Fibroblast of upper back skin (primary cell): Measurements from ENCODE around the gene ADARB2.
"Not testable (repeated sequence)": the region's sequence is repeated elsewhere in the genome, so short reads cannot be mapped to it uniquely, and the experiment has no call there.

Experiments
- DNase-seq: peaks from one replicate; pipeline ENCODE4 v3.0.0-alpha.2; 2013

The ADARB2 gene

GRCh38 chr10:1538531-1539061, 198.7 kb downstream of the ADARB2 start:
- no peak for DNase-seq

DNA sequence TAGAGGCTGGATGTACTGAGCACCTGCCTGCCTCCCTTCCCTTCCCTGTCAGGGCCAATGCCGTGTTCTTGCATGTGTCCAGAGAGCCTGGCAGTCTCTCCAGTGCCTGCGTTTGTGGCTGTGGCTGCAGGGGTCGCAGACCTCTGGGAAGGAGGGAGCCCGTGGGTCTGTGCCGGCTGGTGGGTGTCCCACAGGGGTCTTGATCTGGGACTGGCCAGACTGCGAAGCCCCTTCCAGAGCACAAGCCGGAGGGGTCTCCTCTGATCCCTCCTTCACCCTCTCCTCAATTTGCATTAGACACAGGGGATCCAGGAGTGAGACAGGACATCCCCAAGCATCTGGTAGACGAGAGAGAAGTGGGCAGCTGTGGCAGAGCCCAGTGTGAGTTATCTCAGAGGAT, 199.2 kb downstream of the ADARB2 start:
- no peak for DNase-seq

DNA sequence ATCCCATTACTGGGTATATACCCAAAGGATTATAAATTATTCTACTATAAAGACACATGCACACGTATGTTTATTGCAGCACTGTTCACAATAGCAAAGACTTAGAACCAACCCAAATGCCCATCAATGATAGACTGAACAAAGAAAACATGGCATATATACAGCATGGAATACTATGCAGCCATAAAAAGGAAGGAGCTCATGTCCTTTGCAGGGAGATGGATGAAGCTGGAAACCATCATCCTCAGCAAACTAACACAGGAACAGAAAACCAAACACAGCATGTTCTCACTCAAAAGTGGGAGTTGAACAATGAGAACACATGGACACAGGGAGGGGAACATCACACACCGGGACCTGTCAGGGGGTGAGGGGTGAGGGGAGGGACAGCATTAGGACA, 199.9 kb downstream of the ADARB2 start:
- DNase-seq = not testable (repeated sequence)

- DNase-seq = no peak
These were observed 201.0 kb downstream of the ADARB2 start for GRCh38 chr10:1536341-1536740.

GRCh38 chr10:1535301-1535965, 201.9 kb downstream of the ADARB2 start:
- DNase-seq = no peak

DNA sequence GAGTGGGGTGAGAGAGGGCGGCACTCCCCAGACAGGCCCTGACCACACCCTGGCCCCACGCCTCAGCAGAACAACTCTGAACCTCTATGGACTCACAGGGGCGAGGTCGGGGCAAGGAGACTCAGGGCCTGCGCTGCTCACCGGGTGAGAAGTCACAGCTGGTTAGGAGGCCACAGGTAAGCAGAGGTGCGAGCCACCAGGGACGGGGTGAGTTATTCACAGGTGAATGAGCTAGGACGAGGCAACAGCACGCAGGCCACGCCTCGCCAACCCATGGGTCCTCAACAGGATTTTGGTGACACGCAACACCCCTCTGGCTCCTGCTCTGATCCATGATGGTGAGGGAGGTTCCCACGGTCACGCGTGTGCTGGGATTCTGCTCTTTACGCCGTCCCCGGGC, 202.5 kb downstream of the ADARB2 start:
- no peak for DNase-seq

DNA sequence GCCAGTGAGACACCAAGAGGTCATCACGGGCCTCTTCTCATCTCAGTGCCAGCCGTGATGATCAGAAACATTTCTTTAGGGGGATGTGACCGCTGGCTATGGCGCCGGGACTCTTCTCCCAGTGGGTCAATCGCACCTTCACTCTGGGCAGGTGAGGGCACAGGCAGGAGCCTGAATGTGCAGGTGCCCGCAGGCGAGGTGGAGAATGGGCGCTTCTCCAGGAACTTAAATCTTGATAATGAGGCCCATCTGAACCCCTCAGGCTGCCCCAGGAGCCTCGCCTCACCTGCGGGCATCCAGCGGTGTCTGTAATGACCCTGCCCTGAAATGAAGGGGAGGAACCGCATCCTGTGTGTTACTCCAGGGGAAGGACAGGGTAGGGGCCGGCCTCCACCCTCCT, 204.7 kb downstream of the ADARB2 start:
- DNase-seq = no peak

DNA sequence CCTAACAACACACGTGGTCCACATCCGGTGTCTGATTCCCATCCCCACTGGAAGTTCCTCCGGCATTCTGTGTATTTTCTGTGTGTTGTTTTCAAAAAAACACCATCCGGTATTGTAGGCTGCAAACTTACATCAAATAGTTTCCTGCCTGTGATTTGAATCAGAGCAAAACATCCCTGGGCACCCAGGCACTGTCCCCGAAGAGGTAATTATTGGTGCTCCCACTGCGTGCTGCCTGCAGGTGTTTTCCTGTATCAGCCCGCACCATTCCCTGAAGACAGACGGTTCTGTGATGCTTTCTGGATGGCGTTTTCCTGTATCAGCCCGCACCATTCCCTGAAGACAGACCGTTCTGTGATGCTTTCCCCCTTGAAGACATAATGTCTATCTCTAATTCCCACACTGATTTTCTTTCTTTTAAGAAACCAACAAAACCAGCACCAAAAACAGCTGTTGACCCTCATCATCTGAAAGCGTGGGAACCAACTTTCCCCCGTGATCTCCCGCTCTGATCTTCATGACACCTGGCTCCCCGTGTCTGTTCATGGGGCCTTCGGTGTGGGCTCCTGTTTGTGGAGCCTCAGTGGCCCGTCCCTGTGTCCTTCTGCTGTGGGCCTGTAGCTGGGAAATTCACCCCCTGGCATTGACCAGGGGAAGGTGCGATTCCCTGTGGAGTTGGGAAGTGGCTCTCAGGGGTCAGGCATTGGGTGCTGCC, 205.3 kb downstream of the ADARB2 start:
- DNase-seq = no peak

- DNase-seq = no peak
These were observed 206.3 kb downstream of the ADARB2 start for GRCh38 chr10:1530871-1531517.

DNA sequence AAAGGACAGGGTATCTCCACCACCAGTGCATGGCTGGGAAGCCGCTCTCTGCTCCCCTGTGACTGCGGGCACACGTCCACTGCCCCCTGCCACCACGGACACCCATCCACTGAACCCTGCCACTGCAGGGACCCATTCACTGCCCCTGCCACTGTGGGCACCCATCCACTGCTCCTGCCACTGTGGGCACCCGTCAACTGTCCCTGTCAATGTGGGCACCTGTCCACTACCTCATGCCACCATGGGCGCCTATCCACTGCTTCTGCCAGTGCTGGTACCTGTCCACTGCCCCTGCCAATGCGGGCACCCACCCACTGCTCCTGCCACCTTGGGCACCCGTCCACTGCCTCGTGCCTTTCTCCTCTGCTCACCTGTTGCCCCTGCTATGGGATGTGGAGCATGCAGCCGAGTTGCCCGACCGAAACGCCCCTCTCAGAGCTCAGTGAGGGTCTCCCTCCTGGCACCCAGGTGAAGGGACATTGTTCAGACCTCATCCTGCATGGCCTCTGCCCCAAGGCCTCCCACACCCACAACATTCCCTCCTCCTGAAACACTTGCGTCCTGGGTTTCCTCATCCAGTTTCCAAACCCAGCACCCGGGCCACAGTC, 207.4 kb downstream of the ADARB2 start:
- DNase-seq = no peak

GRCh38 chr10:1527951-1528350, 209.4 kb downstream of the ADARB2 start:
- DNase-seq = no peak

- DNase-seq = no peak
These were observed 210.8 kb downstream of the ADARB2 start for GRCh38 chr10:1526436-1527055.

- DNase-seq = no peak
These were observed 211.8 kb downstream of the ADARB2 start for GRCh38 chr10:1525354-1526162.

- no peak for DNase-seq
These were observed 212.8 kb downstream of the ADARB2 start for GRCh38 chr10:1524540-1524939.

DNA sequence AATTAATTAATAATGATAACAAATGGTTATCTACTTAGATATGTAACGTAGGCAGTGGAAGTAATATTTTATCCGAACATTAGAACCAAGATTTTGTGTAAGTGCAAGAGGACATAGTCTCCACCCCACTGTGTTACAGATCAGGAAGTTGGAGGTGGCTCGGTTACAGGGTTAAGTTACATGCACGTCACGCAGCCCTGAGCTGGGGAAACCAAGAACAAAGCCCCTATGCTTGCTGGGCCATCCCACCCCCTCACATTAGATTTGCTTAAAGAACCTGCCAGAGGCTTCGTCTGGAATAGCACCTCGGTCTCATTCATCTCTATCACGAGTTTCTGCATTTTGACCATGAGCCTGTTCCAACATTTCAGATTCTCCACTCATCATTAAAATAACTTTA, 214.1 kb downstream of the ADARB2 start:
- no peak for DNase-seq

GRCh38 chr10:1522237-1522636, 215.1 kb downstream of the ADARB2 start:
- no peak for DNase-seq

GRCh38 chr10:1521741-1522140, 215.6 kb downstream of the ADARB2 start:
- no peak for DNase-seq

GRCh38 chr10:1520909-1521565, 216.3 kb downstream of the ADARB2 start:
- DNase-seq = no peak

DNA sequence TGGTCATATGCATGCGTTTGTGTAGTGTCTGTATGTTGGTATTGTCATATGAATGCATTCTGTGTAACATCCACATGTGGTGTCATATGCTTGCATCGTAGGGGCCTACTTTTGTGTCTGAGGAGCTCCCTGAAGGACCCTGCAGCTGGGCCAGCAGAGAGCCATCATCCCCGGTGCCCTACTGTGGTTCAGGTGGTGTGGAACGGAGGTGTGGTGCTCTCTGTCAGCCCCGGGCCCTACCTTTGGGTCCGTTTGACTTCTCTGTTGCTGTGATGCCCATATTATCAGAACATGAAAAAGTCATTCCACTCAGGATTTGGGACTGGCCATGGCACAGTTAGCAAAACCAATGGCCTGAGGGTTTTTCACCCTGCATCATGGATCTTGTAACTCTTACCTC, 217.9 kb downstream of the ADARB2 start:
- no peak for DNase-seq

- DNase-seq = no peak
These were observed 219.6 kb downstream of the ADARB2 start for GRCh38 chr10:1517684-1518083.

DNA sequence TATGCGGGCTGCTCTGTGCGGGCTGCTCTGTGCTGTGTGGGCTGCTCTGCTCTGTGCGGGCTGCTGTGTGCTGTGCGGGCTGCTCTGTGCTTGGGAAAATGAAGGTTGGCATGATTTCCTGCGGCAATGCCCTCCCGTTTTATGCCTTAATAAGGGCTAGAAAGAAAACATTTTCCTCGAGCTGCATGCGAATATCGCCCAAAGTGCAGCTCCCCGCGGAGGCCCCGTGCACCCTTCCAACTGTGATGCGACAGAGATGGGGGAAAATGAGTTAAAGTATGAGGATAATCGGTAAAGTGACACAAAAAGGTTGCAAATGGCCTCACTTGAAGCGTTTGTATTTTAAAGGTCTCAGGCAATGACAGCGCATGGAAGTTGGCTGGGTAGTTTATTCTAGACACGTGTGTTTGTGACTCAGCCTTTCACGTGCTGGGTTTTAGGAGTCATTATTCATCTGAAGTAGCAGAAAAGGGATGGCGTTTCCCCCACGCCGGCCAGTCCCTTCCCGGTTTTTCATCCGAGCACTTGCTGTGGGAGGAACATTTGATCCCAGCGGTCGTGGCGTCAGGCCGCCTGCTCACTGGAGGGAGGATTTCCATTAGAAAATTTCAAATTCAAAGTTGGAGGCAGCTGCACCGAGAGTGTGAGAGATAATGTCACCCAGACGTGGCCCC, 220.7 kb downstream of the ADARB2 start:
- DNase-seq = no peak
